Frontal cortex (tissue), 4 donors: ENCODE results near the gene MMP15. TPM values are rescaled to one million over a fixed set of nuclear protein-coding genes. Genes with fewer than 3 reads are reported as not detected.
"Not testable (repeated sequence)": the region's sequence is repeated elsewhere in the genome, so short reads cannot be mapped to it uniquely, and the experiment has no call there.

Experiments
- DNase-seq, 2 donors: peaks; one replicate each; pipeline ENCODE4 v3.0.0; 2012; ENCODE audit warnings: low spot score in 2 of 2
- FAIRE-seq: peaks from 2 replicates; lab custom pipeline; 2012; peaks lifted over from hg19 to GRCh38; lab: Jason Lieb, UNC
- total RNA-seq: library from RNA; depleted of rRNA; stranded (reverse); fragments of >200 nt; gene quantifications from one replicate; pipeline ENCODE4 v1.2.3, GENCODE V29; 2014
- donor health status: control.
- donor health status: control.
- donor health status: control.

Gene MMP15
- total RNA-seq, 1 donor from 2014 or later: 12.2 TPM

DNA sequence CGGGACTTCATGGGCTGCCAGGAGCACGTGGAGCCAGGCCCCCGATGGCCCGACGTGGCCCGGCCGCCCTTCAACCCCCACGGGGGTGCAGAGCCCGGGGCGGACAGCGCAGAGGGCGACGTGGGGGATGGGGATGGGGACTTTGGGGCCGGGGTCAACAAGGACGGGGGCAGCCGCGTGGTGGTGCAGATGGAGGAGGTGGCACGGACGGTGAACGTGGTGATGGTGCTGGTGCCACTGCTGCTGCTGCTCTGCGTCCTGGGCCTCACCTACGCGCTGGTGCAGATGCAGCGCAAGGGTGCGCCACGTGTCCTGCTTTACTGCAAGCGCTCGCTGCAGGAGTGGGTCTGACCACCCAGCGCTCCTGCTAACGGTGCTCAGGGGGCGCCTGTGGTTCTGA is 19.5 kb downstream of the MMP15 start:
- peak in 1 of 2 donors; percentile 6 for DNase-seq
- no peak for FAIRE-seq

DNA sequence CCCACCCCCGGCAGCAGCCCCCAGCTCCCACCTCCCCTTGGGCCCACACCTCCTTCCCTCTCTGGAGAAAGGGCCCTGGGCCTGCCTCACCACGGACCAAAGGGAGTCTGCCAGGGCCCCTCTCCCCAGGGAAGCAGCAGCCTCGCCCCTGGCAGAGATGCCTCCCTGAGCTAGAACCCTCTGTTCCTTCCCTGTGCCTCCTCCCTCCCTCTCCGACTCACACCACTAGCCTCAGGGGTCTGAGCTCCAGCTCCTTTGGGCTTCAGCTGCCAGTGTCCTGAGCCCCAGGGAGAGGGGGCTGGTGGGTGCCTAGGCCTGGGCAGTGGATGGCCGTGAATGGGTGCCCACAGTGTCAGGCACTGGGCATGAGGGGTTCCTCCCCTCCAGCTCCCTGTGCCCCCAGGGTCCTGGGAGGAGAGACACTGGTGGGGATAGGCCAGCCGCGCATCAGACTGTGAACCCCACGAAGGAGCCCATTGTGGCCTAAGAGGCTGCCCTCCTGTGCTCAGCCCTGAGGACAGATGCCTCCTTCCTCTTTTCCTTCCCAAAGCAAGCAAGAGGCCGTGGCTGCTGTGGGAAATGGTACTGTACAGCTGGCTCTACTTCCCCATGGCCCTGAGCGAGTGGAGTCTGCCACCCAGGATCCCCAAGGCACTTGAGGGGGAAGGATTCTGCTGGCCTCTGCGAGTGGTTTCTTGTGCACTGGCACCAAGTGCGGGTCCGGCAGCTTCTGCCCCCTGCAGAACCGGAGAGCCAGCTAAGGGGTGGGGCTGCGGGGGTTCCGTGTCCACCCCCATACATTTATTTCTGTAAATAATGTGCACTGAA is 20.7 kb downstream of the MMP15 start:
- DNase-seq (peak in 1 of 2 donors; percentile 31), FAIRE-seq (no peak)

DNA sequence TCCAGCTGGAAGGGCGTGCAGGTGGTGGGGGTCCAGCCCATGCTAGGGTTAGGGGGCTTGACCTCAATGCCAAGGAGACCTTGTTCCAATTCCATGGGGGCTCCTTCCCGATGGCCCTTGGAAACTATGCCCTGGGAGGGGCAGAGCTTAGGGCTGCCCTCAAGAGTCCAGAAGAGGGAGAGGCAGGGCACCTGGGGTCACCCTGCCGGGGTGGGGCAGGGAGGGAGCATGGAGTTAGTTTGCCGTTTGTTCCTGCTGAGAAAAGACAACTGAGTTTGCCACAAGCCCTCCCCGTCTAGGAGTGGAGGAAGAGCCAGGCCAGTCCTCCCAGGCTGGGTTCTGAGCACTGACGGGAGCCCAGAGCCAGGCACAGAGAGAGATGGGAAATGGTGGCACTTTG is 21.4 kb downstream of the MMP15 start:
- FAIRE-seq (no peak), DNase-seq (peak in 1 of 2 donors; percentile 22)

DNA sequence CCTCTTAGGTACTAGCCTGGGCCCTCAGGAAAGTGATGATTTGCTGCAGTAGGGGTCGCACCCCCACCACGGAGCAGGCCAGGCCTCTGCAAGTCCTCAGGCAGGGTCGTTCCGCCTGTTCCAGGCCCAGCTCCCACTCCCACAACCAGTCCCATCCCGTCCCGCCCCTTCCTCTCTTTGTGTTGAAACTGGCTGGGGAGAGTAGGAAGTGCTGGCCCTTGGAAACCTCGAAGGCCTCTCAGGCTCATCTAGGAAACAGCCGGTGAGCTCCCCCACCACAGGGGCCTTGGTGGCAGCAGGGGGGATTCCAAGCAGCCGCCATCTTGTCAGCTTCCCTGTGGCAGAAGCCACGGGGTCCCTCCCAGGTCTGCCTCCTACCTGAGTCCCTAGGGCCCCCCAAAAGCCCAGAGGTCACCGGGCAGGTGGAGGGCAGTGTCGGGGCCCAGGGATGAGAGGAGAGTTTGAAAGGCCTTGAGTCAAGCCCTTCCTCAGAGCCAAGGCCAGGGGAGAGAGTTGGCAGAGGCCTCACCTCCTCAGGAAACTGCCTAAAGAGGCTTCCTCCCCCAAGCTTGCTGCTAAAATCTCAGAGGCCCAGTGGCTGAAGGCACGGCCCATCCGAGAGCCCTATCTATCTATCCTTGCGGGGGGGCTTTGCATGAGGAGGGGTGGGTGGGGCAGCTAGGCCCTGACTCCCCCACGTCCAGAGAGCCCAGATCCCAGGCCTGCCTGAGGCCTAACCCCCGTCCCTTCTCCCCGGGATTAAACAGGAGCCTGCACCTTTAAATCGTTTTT is 22.2 kb downstream of the MMP15 start:
- DNase-seq (peak in 1 of 2 donors; percentile 11), FAIRE-seq (no peak)

DNA sequence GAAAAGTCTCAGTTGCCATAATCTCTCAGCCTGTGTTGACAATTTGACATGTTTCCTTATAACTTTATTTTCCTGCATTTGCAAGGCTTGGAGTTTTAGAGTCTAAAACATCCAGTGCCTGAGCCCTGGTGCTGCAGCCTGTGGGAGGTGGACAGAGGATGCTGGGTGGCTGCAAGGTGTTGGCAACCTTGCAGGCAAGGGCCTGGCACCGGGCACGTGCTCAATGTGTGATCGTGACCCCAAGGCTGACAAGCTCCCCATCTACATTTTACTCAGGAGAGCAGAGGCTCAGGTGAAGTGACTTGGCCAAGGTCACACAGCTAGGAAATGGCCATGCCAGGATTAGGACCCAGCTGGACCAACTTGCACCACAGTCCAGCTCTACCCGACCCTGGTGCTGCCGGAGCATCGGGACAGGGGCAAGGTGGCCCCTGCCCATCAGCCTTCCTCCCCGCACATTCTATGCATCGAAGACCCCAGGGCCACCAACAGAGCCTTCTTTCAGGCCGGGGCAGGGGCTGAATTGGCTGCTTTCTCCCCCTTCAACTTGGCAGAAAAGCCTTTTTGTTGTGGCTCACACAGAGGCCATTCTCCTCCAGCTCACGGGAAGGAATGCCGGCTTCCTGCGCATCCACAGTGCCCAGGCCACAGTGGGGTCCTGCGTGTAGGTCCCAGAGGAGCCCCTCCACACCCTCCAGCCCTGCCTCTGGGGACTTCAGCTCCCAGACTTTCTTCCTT is 23.1 kb downstream of the MMP15 start:
- no peak for FAIRE-seq

DNA sequence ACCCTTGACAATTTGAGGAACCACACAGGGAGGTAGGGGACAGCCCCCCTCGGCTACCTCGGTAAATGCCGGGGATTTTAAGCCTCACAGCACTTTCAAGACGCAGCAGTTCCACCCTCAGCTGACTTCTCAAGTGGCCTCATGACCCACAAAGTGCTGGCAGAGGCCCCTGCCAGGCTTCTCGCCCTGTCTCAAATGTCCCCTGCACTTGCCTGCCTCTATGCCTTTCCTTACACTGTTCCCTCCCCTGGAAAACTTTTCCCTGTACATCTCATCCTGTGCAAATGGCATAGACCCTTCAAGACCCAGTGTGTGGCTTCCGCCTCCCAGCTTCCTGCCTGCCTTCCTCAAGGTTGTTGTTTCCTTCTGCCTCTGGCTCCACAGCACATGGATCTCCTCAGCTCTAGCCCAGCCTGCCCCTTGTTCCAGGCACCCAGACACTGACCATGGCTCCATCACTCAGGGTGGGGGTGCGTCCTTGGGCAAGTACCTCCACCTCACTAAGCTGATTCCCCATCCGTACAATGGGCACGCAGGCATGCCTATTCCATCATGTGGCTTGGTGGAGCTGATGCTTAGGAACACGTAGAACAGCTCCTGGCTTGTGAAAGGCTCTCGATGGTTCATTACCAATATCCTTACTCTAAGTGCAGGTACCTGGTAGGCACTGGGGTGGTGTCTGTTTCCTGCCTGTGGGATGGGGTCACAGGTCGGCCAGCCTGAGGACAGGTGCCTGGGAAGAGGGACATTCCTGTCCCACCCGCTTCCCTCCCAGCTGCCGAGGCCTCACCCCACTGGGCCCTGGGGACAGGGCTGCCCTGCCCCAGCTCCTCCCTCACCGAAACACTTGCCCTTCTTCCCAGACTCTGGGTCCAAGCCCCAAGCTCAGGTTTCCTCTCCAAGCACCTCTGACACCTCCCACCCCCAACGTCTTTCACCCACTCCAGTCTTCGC is 24.0 kb downstream of the MMP15 start:
- FAIRE-seq (no peak), DNase-seq (no peak)

More for the DNA sequence above, 23.1 kb downstream of the MMP15 start:
- no peak for DNase-seq

DNA sequence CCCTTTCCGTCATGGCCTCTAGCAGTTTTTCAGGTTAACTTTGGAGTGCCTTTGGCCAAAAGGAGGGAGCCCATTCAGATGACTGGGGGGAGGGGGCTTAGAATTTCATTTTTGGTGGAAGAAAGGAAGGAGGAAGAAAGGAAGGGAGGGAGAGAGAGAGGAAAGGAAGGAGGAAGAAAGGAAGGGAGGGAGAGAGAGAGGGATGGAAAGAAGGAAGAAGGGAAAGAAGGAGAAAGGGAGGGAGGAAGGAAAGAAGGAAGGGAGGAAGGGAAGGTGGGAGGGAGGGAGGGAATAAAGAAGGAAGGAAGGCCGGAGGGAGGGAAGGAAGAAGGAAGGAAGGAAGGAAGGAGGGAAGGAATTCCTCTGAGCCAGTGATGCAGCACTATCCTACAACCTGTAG is 25.7 kb downstream of the MMP15 start:
- DNase-seq (no peak), FAIRE-seq (no peak)

DNA sequence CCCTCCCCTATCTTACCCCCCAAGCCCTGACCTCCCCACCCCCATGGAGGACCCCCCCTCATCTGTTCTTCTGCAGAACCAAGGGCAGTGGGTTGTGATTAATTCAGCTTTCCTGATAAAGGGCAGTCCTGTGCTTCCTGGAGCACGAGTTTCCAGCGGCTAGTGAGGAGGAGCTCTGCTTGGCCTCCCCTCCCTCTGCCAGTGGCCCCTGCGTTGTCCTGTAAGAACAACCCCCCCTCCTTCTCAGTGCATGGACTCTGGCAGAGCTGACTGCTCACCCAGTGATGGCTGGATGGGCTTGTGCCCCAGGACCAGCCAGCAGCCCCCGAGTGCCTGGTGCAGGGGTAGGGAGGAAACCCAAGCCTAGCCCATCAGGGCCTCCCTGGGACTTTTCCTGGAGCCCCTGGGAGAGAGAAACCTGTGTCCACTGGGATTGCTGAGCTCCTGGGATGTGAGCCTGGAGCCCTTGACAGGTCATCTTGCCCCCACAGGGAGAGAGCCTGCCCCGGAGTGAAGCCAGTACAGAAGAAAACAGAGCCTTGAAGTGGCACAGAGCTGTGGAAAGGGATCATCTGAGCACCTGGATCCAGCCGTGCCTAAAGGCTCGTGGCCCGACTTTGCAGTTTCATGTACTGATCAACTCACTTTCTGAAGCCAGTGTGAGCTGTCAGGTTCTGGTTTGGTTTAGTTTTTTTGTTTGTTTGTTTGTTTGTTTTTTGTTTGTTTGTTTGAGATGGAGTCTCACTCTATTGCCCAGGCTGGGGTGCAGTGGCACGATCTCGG is 26.5 kb downstream of the MMP15 start:
- DNase-seq (no peak), FAIRE-seq (no peak)

DNA sequence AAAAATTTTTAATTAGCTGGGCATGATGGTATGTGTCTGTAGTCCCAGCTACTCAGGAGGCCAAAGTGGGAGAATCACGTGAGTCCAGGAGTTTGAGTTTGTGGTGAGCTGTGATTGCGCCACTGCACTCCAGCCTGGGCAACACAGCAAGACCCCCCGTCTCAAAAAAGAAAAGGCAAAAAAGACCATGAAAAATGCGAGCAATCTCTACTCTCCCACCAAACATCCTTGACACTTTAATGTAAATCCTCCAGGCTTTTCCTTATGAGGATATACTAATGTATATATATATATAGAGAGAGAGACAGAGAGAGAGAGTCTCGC is 28.1 kb downstream of the MMP15 start:
- FAIRE-seq: no peak
- DNase-seq: no peak

DNA sequence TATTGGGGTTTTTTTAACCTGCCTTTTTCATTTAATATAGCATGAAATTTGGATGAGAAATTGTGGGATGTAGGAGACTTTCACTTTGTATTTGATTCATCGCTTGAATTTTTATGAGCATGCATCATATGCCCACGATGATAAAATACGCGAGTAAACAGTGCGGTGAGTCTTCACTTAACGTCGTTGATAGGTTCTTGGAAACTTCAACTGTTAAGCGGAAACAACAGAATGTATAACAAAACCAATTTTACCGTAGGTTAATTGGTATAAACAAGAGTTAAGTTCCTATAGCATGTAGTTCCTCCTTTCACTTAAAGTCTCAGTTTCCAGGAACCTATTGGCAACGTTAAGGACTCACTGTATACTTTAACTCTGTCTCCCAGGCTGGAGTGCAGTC is 28.7 kb downstream of the MMP15 start:
- FAIRE-seq (no peak), DNase-seq (no peak)

DNA sequence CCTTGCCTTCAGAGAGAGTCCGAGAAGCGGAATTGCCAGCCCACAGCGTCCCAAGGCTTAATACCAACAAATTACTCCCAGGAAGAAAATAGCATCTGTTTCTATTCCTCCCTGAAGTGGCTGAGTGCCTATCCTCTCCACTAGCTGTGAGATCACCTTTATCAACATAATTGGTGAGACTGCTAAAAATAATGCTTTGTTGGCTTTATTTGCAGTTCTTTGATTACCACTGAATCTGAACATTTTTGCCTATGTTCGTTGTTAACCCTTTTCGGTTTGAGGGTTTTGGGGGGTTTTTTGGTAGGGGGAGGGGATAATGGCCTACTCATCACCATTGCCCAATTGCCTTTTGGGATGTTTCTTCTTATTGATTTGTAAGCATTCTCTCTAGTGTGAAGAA is 31.0 kb downstream of the MMP15 start:
- FAIRE-seq: no peak
- no peak for DNase-seq

DNA sequence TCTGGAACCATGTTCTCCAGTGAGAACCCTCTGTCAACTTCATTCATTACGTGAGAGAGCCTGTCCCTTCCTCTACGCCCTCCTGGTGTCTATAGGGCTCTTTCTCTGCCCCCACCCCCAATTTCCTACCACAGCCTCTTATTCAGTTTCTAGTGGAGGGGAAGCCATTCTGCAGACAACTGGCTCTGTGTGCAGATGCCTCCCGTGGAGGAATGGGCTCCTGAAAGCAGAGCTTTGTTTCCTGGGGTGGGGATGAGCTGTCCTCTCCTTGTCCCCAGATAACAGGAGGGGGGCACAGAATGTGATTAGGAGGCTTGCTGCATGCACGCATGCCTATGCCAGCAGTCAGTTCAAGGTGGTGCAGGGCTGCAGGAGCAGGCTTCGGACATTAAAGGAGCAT is 31.6 kb downstream of the MMP15 start:
- no peak for FAIRE-seq
- DNase-seq: no peak

DNA sequence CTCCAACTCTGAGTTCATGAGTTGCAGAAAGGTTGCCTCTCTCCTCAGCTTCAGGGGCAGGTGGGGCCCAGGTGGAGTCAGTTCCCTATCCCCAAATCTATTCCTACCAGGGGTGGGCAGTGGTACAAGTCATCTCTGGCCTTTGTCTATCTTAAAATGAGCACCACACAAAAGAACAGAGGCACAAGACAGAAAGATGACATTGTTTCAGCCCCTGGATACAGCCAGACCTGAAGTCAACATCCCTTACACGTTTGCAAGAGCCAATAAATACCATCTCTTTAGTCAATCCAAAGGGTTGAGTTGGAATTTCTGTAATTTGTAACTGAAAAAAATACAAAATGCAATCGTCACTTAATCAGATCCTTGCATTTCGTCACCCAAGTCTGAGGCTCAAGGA is 32.2 kb downstream of the MMP15 start:
- FAIRE-seq: no peak
- no peak for DNase-seq

DNA sequence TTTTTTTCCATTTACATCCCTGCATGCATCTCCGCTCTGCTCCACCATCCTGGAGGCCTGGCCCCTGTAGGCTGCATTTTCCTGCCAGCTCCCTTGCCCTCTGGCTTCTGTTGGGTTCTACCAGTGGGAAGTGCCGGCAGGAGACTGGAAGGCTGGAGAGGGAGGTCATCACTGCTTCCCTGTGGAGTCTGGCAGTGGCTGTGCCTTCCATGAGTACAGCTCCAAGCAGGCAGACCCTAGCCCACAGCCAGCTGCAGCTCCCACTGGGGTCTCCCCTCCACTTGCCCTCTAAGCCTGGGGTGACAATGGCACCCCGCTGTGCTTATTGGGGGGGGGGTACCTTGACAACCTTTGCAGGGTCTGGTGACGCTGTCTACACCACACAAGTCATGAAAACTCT is 37.3 kb downstream of the MMP15 start:
- DNase-seq (no peak), FAIRE-seq (no peak)

DNA sequence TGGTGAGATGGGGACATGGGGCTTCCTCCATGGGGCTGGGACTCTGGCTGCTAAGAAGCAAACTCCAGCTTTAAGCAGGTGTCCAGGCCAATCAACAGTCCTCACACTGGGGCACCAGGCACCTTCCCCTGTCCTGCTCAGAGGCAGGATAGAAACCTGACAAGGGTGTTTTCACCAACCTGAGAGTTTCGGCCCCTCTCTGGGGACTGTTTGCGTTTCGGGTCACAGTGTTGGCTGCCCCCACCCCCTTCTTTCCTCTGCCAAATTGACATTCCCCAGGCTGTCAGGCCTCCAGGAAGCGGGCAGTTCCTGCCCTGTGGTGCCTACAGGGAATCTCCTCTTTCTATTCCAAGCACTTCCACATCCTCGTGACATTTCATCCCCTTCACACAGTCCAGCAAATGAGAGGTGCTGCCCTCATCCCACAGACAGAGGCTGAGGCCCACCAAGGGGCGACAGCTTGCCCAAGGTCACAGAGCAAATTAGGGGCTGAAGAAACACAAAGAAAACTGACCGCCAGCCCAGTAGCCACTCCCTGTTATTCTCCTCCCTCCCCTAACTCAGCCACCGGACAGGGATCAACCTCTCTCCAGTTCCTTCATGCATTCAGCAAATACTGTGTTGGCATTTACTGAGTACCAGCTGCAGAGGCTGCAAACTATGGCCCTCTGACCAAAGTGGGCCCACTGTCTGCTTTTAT is 38.0 kb downstream of the MMP15 start:
- no peak for FAIRE-seq
- DNase-seq: no peak

DNA sequence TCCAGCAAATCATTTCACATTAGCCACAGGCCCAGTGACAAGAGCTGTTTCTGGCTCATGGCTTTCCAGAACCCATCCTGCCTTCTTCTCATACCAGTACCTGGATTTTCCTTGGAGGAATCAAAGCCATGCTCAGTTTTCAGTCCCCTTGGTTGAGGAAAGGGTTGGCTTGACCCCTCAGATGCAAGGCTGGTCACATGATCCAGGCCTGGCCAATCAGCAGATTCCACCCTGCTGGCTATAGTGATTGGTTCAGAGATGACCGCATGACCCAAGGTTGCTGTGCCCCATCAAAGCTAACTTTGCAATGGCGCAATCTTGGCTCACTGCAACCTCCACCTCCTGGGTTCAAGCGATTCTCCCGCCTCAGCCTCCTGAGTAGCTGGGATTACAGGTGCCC is 45.0 kb downstream of the MMP15 start:
- DNase-seq: no peak
- no peak for FAIRE-seq

DNA sequence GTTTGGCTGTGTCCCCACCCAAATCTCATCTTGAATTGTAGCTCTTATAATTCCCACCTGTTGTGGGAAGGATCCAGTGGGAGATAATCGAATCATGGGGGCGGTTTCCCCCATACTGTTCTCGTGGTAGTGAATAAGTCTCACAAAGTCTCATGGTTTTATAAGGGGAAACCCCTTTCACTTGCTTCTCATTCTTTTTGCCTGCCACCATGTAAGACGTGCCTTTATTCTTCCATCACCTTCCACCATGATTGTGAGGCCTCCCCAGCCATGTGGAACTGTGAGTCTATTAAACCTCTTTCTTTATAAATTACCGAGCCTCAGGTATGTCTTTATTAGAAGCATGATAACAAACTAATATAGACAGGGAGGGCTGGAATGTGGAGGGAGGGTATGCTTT is 46.6 kb downstream of the MMP15 start:
- FAIRE-seq, DNase-seq: not testable (repeated sequence)

DNA sequence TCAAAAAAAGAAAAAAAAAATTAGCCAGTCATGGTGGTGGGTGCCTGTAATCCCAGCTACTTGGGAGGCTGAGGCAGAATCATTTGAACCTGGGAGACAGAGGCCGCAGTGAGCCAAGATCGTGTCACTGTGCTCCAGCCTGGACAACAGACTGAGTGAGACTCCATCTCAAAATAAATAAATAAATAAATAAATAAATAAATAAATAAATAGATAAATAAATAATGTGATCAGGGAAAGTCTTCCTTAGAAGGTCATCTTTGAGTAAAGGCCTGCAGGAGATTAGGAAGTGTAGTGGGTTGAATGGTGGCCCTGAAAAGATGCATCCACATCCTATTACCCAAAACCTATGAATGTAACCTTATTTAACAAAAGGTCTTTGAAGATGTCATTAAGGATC is 47.5 kb downstream of the MMP15 start:
- not testable (repeated sequence) for DNase-seq, FAIRE-seq
